Measurements from ENCODE around the gene CDHR3. TPM values are rescaled to one million over a fixed set of nuclear protein-coding genes. Genes with fewer than 3 reads are reported as not detected.

Gene CDHR3, protein sequence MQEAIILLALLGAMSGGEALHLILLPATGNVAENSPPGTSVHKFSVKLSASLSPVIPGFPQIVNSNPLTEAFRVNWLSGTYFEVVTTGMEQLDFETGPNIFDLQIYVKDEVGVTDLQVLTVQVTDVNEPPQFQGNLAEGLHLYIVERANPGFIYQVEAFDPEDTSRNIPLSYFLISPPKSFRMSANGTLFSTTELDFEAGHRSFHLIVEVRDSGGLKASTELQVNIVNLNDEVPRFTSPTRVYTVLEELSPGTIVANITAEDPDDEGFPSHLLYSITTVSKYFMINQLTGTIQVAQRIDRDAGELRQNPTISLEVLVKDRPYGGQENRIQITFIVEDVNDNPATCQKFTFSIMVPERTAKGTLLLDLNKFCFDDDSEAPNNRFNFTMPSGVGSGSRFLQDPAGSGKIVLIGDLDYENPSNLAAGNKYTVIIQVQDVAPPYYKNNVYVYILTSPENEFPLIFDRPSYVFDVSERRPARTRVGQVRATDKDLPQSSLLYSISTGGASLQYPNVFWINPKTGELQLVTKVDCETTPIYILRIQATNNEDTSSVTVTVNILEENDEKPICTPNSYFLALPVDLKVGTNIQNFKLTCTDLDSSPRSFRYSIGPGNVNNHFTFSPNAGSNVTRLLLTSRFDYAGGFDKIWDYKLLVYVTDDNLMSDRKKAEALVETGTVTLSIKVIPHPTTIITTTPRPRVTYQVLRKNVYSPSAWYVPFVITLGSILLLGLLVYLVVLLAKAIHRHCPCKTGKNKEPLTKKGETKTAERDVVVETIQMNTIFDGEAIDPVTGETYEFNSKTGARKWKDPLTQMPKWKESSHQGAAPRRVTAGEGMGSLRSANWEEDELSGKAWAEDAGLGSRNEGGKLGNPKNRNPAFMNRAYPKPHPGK
- total RNA-seq = 0.98 and 1.5 TPM in 2 replicates

DNA sequence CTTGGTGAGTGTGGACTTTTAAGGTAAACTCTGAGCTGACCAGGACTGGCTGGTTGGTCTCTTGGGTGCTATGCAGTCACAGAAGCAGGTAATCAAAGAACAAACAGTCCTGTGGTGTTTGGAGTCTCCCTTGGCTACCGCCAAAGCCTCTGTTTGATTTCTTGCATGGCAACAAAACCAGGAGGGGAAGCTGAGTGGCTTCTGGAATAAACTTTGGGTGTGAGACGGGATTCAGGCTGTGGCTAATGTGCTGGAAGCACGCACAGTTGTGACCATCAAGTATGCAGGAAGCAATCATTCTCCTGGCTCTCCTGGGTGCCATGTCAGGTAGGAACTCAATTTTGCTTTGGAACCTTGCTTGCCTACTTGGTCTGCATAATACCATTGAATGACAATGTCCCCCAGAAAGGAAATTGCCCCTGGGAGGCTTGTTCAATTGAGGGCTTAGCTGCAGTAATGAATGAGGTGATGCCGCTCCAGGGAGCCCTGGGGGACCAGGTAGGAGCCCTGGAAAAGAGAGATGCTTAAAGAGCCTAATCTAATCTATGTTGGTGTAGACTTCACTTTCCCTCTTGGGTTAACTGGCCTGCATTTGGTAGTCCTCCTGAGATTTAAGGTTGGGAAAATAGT lies at the start of gene CDHR3:
Gene CDHR3, plus strand, starts transcription at position 227 of the 630 bp plus-strand sequence. Its CDS starts 55 bp downstream, at position 282.

Other genes with a start within 250 kb of the CDHR3 start
- 3.9 and 5.4 TPM in 2 replicates for gene ATXN7L1, start 86.7 kb upstream of the CDHR3 start, total RNA-seq
- 90.3 and 104 TPM in 2 replicates for gene SYPL1, start 149.0 kb downstream of the CDHR3 start, total RNA-seq